Neural progenitor cell (in vitro differentiated cells): ENCODE measurements around the gene DCAF8. TPM values are rescaled to one million over a fixed set of nuclear protein-coding genes. Genes with fewer than 3 reads are reported as not detected.

Source experiments
- DNase-seq: peaks from one replicate; pipeline ENCODE4 v3.0.0-alpha.2; 2016; ENCODE audit warnings: low spot score
- H2AFZ ChIP-seq: fragments of 200-600 bp; sonication (generic); replicated peaks from 2 replicates; pipeline ENCODE4 v1.6.1; 2016; ENCODE audit warnings: antibody characterized with exemption
- H3F3A ChIP-seq: fragments of 200-600 bp; sonication (generic); 2 replicates; pipeline ENCODE4 v1.6.1; 2016; ENCODE audit warnings: antibody characterized with exemption, low read depth
- H3K27ac ChIP-seq: fragments of 200-600 bp; sonication (generic); 2 replicates; pipeline ENCODE4 v1.5.1; 2016; ENCODE audit warnings: mild to moderate bottlenecking
- H3K27me3 ChIP-seq: fragments of 200-600 bp; sonication (generic); 2 replicates; pipeline ENCODE4 v1.6.1; 2016; ENCODE audit warnings: mild to moderate bottlenecking, moderate library complexity
- H3K36me3 ChIP-seq: fragments of 200-600 bp; sonication (generic); 2 replicates; pipeline ENCODE4 v1.5.1; 2016
- H3K4me1 ChIP-seq: fragments of 200-600 bp; sonication (generic); 2 replicates; pipeline ENCODE4 v1.6.1; 2016; ENCODE audit warnings: mixed run types
- H3K4me2 ChIP-seq: fragments of 200-600 bp; sonication (generic); 2 replicates; pipeline ENCODE4 v1.6.1; 2016
- H3K4me3 ChIP-seq: fragments of 200-600 bp; sonication (generic); 2 replicates; pipeline ENCODE4 v1.5.1; 2016
- H3K79me2 ChIP-seq: fragments of 200-600 bp; sonication (generic); 2 replicates; pipeline ENCODE4 v1.6.1; 2016; ENCODE audit warnings: low read depth
- H3K9ac ChIP-seq: fragments of 200-600 bp; sonication (generic); 2 replicates; pipeline ENCODE4 v1.6.1; 2016
- H3K9me3 ChIP-seq: fragments of 200-600 bp; sonication (generic); 2 replicates; pipeline ENCODE4 v1.5.1; 2016; ENCODE audit warnings: low read depth
- H4K20me1 ChIP-seq: fragments of 200-600 bp; sonication (generic); 2 replicates; pipeline ENCODE4 v1.6.1; 2016; ENCODE audit warnings: low read depth
- H3K27ac Mint-ChIP-seq: 3 replicates; pipeline ENCODE4 v1.8.0; 2021; ENCODE audit warnings: mixed read lengths
- H3K27me3 Mint-ChIP-seq: 2 replicates; pipeline ENCODE4 v1.8.0; 2022; ENCODE audit warnings: low read depth, mild to moderate bottlenecking, inconsistent platforms, moderate library complexity, mixed read lengths; ENCODE audit not compliant: insufficient read depth
- H3K36me3 Mint-ChIP-seq: 3 replicates; pipeline ENCODE4 v1.8.0; 2021; ENCODE audit warnings: mixed read lengths
- H3K4me1 Mint-ChIP-seq: 3 replicates; pipeline ENCODE4 v1.8.0; 2021; ENCODE audit warnings: mixed read lengths
- H3K4me3 Mint-ChIP-seq: 3 replicates; pipeline ENCODE4 v1.8.0; 2021; ENCODE audit warnings: mild to moderate bottlenecking, moderate library complexity, mixed read lengths
- H3K9me3 Mint-ChIP-seq: 3 replicates; pipeline ENCODE4 v1.8.0; 2020; ENCODE audit warnings: mixed read lengths
- EZH2 ChIP-seq: fragments of 200-600 bp; sonication (generic); IDR thresholded peaks from 2 replicates; pipeline ENCODE4 v1.6.1; 2017; ENCODE audit warnings: antibody characterized with exemption, mild to moderate bottlenecking, moderate library complexity
- EZH2phosphoT487 ChIP-seq: fragments of 200-600 bp; sonication (generic); IDR thresholded peaks from 2 replicates; pipeline ENCODE4 v1.6.1; 2017; ENCODE audit warnings: antibody characterized with exemption
- total RNA-seq: library from RNA; depleted of rRNA; stranded (reverse); fragments of >200 nt; gene quantifications from 2 replicates; pipeline ENCODE4 v1.2.3, GENCODE V29; 2015; ENCODE audit warnings: low replicate concordance
- TF ChIP-seq, protein P1 (sequence below): fragments of 200-600 bp; sonication (generic); IDR thresholded peaks from 2 replicates; pipeline ENCODE4 v1.5.1; 2017; ENCODE audit warnings: antibody characterized with exemption, mild to moderate bottlenecking

The DCAF8 gene
- total RNA-seq, 1 donor from 2014 or later, result 105 TPM

DNA sequence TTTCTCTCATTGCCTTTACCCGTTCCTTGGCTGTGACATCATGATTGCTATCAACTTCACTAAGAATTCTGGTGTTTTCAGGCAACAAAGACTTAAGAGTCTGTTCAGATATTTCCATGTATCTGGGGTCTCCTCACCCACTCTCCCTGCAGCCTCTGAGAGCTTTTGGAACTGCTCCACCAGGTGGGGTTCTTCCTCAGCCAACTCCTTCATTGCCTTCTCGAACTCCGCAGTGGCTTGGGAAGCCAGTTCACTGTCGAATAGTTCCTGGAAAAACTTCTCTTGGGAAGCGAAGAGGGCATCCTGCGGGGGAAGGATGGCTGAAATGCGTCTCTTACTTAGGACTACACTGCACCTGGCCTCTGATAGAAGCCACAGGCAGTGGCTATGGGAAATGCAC, 20.5 kb upstream of the DCAF8 start:
- Histone ChIP-seq H4K20me1 (peaks cover 14% of the 10 kb centered on the region), H3K9ac (no peak overlapping the region), H3F3A (peaks cover 25% of the 10 kb centered on the region), H3K27me3 (no peaks in the 10 kb centered on the region), H3K9me3 (no peaks in the 10 kb centered on the region), H3K4me1 (peaks cover 22% of the 10 kb centered on the region), H2AFZ (no peak overlapping the region), H3K4me2 (no peak overlapping the region), H3K4me3 (no peak overlapping the region), H3K27ac (no peak overlapping the region), H3K36me3 (no peaks in the 10 kb centered on the region), H3K79me2 (peaks cover 19% of the 10 kb centered on the region)
- Mint-ChIP-seq H3K4me1 (peaks cover 21% of the 10 kb centered on the region), H3K36me3 (peaks cover 18% of the 10 kb centered on the region), H3K4me3 (no peak overlapping the region), H3K27ac (no peak overlapping the region), H3K9me3 (no peaks in the 10 kb centered on the region), H3K27me3 (peaks cover 4% of the 10 kb centered on the region)
- peak; percentile 24 for DNase-seq
- TF ChIP-seq, protein P1, sequence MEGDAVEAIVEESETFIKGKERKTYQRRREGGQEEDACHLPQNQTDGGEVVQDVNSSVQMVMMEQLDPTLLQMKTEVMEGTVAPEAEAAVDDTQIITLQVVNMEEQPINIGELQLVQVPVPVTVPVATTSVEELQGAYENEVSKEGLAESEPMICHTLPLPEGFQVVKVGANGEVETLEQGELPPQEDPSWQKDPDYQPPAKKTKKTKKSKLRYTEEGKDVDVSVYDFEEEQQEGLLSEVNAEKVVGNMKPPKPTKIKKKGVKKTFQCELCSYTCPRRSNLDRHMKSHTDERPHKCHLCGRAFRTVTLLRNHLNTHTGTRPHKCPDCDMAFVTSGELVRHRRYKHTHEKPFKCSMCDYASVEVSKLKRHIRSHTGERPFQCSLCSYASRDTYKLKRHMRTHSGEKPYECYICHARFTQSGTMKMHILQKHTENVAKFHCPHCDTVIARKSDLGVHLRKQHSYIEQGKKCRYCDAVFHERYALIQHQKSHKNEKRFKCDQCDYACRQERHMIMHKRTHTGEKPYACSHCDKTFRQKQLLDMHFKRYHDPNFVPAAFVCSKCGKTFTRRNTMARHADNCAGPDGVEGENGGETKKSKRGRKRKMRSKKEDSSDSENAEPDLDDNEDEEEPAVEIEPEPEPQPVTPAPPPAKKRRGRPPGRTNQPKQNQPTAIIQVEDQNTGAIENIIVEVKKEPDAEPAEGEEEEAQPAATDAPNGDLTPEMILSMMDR, result peak; percentile 29
- TF ChIP-seq EZH2phosphoT487, result no peak

DNA sequence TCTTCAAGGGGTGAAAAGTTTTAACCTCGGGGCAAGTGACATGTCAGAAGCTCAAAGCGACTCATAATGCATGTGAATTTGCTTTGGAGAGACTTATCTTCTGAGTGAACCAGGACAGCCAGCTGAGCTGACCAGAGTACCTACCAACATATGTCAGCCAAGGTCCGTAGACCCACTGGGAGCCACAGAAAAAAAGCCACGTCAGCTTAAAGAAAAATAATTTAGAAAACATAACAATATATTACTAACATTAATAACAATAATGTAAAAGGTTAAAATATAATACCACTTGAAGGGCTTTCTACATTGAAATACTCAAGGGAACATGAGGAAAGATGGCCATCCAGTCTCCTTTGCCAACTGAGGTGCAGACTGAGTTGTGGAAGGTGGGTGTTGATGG, 15.6 kb upstream of the DCAF8 start:
- Histone ChIP-seq H3K27ac (no peak overlapping the region), H4K20me1 (peaks cover 3% of the 10 kb centered on the region), H3K9ac (no peak overlapping the region), H3K79me2 (peaks cover under 1% of the 10 kb centered on the region), H3K4me2 (no peak overlapping the region), H3K9me3 (no peaks in the 10 kb centered on the region), H3F3A (peaks cover 6% of the 10 kb centered on the region), H2AFZ (no peak overlapping the region), H3K4me1 (no peaks in the 10 kb centered on the region), H3K36me3 (no peaks in the 10 kb centered on the region), H3K27me3 (no peaks in the 10 kb centered on the region), H3K4me3 (no peak overlapping the region)
- TF ChIP-seq, protein P1, result no peak
- TF ChIP-seq EZH2, result no peak
- H3K9me3 Mint-ChIP-seq, result no peaks in the 10 kb centered on the region
- H3K4me3 Mint-ChIP-seq, result no peak overlapping the region
- no peak for DNase-seq
- H3K27ac Mint-ChIP-seq, result no peak overlapping the region
- H3K27me3 Mint-ChIP-seq, result no peaks in the 10 kb centered on the region
- no peaks in the 10 kb centered on the region for H3K4me1 Mint-ChIP-seq
- H3K36me3 Mint-ChIP-seq, result peaks cover 21% of the 10 kb centered on the region

DNA sequence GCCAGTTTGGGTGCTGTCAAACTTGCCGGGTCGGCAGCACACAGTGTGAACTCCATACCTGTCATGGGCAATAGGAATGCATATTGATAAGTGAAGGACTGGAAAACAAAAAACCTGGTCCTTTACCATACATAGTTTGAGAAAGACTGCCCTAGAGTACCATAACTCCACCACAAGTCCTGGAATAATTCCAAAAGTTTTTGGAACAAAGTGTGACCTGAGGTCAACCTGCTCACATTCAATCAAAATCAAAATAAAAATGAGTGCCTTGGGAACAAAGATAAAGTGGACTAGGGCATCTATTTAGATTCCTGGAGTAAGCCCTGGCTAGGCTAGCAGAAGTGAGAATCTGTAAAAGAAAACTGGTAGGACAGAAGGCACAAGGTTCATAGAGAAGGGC, 15.0 kb upstream of the DCAF8 start:
- H3K36me3 Mint-ChIP-seq, result peaks cover 21% of the 10 kb centered on the region
- no peak overlapping the region for H3K4me3 Mint-ChIP-seq
- DNase-seq, result no peak

More for the DNA sequence above, 15.0 kb upstream of the DCAF8 start:
- Histone ChIP-seq H3K36me3 (no peaks in the 10 kb centered on the region), H4K20me1 (no peaks in the 10 kb centered on the region), H3K79me2 (no peaks in the 10 kb centered on the region), H3K27me3 (no peaks in the 10 kb centered on the region), H3K4me1 (no peaks in the 10 kb centered on the region), H3K27ac (no peak overlapping the region), H3K9me3 (no peaks in the 10 kb centered on the region), H3K4me3 (no peak overlapping the region), H2AFZ (no peak overlapping the region), H3K9ac (no peak overlapping the region), H3K4me2 (no peak overlapping the region), H3F3A (peaks cover 6% of the 10 kb centered on the region)
- H3K9me3 Mint-ChIP-seq, result no peaks in the 10 kb centered on the region
- TF ChIP-seq EZH2 (no peak), EZH2phosphoT487 (no peak)
- TF ChIP-seq, protein P1, result no peak
- H3K27me3 Mint-ChIP-seq, result no peaks in the 10 kb centered on the region
- H3K4me1 Mint-ChIP-seq, result no peaks in the 10 kb centered on the region
- H3K27ac Mint-ChIP-seq, result no peak overlapping the region
